ENCODE results near the gene GAB3. TPM values are rescaled to one million over a fixed set of nuclear protein-coding genes. Genes with fewer than 3 reads are reported as not detected.

The GAB3 gene
- total and polyA plus RNA-seq, 2 experiments from 2014 or later: 0.89 to 1.8 TPM

DNA sequence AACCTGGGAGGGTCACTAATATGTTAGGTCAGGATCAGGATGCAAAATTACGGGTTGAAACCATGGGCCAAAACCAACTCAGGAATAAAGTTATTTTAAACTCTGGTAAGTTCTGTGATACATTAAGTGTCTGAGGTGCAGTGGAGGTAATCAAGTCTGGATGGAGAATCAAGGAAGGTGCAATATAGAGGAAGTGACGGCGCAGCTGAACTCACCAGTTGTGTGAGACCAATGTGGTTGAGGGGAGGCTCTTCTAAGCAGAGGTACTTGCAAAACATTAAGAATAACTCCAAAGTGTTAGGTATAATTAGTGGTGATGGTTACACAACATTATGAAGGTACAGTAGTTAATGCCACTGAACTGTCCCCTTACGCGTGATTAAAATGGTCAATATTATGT is 19.7 kb downstream of the GAB3 start:
- Histone ChIP-seq H3K36me3 (ENCODE audit: insufficient read depth) (no peaks in the 10 kb centered on the region), H3K4me3 (no peak overlapping the region), H3K4me1 (ENCODE audit: insufficient read depth) (no peaks in the 10 kb centered on the region), H3K27me3 (ENCODE audit: insufficient read depth) (no peaks in the 10 kb centered on the region), H2AFZ (no peak overlapping the region), H3K9me2 (ENCODE audit: insufficient read depth) (no peaks in the 10 kb centered on the region), H3K79me2 (replicated peaks; ENCODE audit: insufficient read depth) (no peaks in the 10 kb centered on the region), H3F3A (replicated peaks; ENCODE audit: low read depth) (no peaks in the 10 kb centered on the region), H4K20me1 (replicated peaks; ENCODE audit: insufficient read depth) (no peaks in the 10 kb centered on the region), H3K27ac (ENCODE audit: low read depth) (no peak overlapping the region), H3K4me2 (no peak overlapping the region)
- no peak for ATAC-seq
- no peak overlapping the region for H3K27ac Mint-ChIP-seq
- H3K4me1 Mint-ChIP-seq: peaks cover 4% of the 10 kb centered on the region; the same call in 2 of the 3 replicates
- no peak for TF ChIP-seq POLR2AphosphoS5 (IDR thresholded peaks at IDR 0.05; ENCODE audit: low read depth)
- no peak for TF ChIP-seq ZNF331 (CRISPR knock-in tag; IDR thresholded peaks at IDR 0.05; ENCODE audit: low read depth)
- no peak for TF ChIP-seq JUNB (IDR thresholded peaks at IDR 0.05; ENCODE audit: unreplicated experiment)
- no peak for TF ChIP-seq EZH2phosphoT487 (IDR thresholded peaks at IDR 0.05; ENCODE audit: unreplicated experiment)
- no peak for TF ChIP-seq ZNF462 (CRISPR knock-in tag; IDR thresholded peaks at IDR 0.05)
- no peak for TF ChIP-seq STAT1 (IDR thresholded peaks at IDR 0.05; ENCODE audit: unreplicated experiment)
- TF ChIP-seq EZH2 (IDR thresholded peaks at IDR 0.05; ENCODE audit: low read depth, unreplicated experiment): no peak
- TF ChIP-seq NANOG (IDR thresholded peaks at IDR 0.05; ENCODE audit: borderline replicate concordance): no peak
- TF ChIP-seq ZNF114 (CRISPR knock-in tag; IDR thresholded peaks at IDR 0.05): no peak
- TF ChIP-seq CTCF (conservative IDR thresholded peaks at IDR 0.05; ENCODE audit: low read depth in 2 of 2): no peak
- no peak for TF ChIP-seq CREB1 (CRISPR knock-in tag; IDR thresholded peaks at IDR 0.05; ENCODE audit: low read depth)
- no peak for TF ChIP-seq ETS1 (IDR thresholded peaks at IDR 0.05)
- TF ChIP-seq, protein P1, sequence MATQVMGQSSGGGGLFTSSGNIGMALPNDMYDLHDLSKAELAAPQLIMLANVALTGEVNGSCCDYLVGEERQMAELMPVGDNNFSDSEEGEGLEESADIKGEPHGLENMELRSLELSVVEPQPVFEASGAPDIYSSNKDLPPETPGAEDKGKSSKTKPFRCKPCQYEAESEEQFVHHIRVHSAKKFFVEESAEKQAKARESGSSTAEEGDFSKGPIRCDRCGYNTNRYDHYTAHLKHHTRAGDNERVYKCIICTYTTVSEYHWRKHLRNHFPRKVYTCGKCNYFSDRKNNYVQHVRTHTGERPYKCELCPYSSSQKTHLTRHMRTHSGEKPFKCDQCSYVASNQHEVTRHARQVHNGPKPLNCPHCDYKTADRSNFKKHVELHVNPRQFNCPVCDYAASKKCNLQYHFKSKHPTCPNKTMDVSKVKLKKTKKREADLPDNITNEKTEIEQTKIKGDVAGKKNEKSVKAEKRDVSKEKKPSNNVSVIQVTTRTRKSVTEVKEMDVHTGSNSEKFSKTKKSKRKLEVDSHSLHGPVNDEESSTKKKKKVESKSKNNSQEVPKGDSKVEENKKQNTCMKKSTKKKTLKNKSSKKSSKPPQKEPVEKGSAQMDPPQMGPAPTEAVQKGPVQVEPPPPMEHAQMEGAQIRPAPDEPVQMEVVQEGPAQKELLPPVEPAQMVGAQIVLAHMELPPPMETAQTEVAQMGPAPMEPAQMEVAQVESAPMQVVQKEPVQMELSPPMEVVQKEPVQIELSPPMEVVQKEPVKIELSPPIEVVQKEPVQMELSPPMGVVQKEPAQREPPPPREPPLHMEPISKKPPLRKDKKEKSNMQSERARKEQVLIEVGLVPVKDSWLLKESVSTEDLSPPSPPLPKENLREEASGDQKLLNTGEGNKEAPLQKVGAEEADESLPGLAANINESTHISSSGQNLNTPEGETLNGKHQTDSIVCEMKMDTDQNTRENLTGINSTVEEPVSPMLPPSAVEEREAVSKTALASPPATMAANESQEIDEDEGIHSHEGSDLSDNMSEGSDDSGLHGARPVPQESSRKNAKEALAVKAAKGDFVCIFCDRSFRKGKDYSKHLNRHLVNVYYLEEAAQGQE (IDR thresholded peaks at IDR 0.05; ENCODE audit: unreplicated experiment): no peak
- peaks cover 2% of the 10 kb centered on the region for H3K27me3 Mint-ChIP-seq (ENCODE audit: insufficient read depth, low read depth, poor library complexity)
- H3K36me3 Mint-ChIP-seq (ENCODE audit: low read depth): no peaks in the 10 kb centered on the region
- no peaks in the 10 kb centered on the region; the same call in 2 of the 3 replicates for H3K9me3 Mint-ChIP-seq
- no peak overlapping the region for H3K4me3 Mint-ChIP-seq
- no peak for DNase-seq (ENCODE audit: low spot score)
